ENCODE measurements around the gene ARMC2.

The ARMC2 gene

GRCh38 chr6:109007521-109007920 is 159.3 kb downstream of the ARMC2 start:
- H3K27me3 ChIP-seq = peaks cover 44% of the 10 kb centered on the region
- peaks cover 45% of the 10 kb centered on the region for H4K20me1 ChIP-seq
- no peak for TF ChIP-seq Cebpa-rat (IDR thresholded peaks at IDR 0.05)
- H3K9me3 ChIP-seq = no peaks in the 10 kb centered on the region
- H3K9ac ChIP-seq = no peak overlapping the region
- no peak overlapping the region for H3K4me2 ChIP-seq
- peaks cover 14% of the 10 kb centered on the region for H3K4me1 ChIP-seq
- no peak overlapping the region for H3K27ac ChIP-seq
- no peak overlapping the region for H3K4me3 ChIP-seq
- H3K36me3 ChIP-seq = no peaks in the 10 kb centered on the region

DNA sequence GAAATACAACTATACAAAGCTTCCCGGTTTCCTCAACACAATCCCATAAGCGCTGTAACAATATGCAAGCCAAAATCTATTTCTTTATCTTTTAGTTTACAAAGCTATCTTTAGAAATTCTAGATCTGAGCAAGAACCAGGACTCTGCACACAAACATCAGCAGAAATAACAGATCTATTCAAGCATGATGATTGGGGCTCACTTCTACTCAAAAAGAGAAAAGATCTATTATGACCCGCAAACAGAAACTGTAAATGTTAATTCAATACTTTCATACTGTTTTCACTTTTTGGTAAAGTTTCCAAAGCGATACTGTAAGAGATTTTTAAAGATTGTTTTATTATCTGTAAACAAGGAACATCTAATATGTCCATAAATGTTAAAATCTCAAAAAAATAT is 159.8 kb downstream of the ARMC2 start:
- no peaks in the 10 kb centered on the region for H3K9me3 ChIP-seq
- H3K4me2 ChIP-seq = no peak overlapping the region; the same call in 1 of the 2 replicates
- H3K27ac ChIP-seq = no peak overlapping the region
- H3K36me3 ChIP-seq = no peaks in the 10 kb centered on the region
- H3K4me3 ChIP-seq = no peak overlapping the region
- peaks cover 45% of the 10 kb centered on the region for H4K20me1 ChIP-seq
- no peak for TF ChIP-seq Cebpa-rat (IDR thresholded peaks at IDR 0.05)
- H3K9ac ChIP-seq = no peak overlapping the region
- peaks cover 44% of the 10 kb centered on the region for H3K27me3 ChIP-seq
- peaks cover 14% of the 10 kb centered on the region for H3K4me1 ChIP-seq

- H3K36me3 ChIP-seq = no peaks in the 10 kb centered on the region
- peak overlapping the region; percentile 96 for H3K4me2 ChIP-seq
- H3K4me3 ChIP-seq = peak overlapping the region; percentile 80
- H3K9me3 ChIP-seq = no peaks in the 10 kb centered on the region
- peaks cover 42% of the 10 kb centered on the region for H4K20me1 ChIP-seq
- H3K4me1 ChIP-seq = peaks cover 14% of the 10 kb centered on the region
- H3K27ac ChIP-seq = no peak overlapping the region
- no peak for TF ChIP-seq Cebpa-rat (IDR thresholded peaks at IDR 0.05)
- peak overlapping the region; percentile 74 for H3K9ac ChIP-seq
- H3K27me3 ChIP-seq = peaks cover 44% of the 10 kb centered on the region
Measured at GRCh38 chr6:109008537-109009235, 160.5 kb downstream of the ARMC2 start.

- H3K9ac ChIP-seq = peak overlapping the region; percentile 74
Measured at GRCh38 chr6:109009236-109009961, 161.2 kb downstream of the ARMC2 start.

GRCh38 chr6:109009962-109010704 is 161.9 kb downstream of the ARMC2 start:
- peaks cover 14% of the 10 kb centered on the region for H3K4me1 ChIP-seq
- H3K27me3 ChIP-seq = peaks cover 44% of the 10 kb centered on the region
- peaks cover 39% of the 10 kb centered on the region for H4K20me1 ChIP-seq
- H3K36me3 ChIP-seq = no peaks in the 10 kb centered on the region
- H3K4me2 ChIP-seq = peak overlapping the region; percentile 96
- no peak for TF ChIP-seq Cebpa-rat (IDR thresholded peaks at IDR 0.05)
- H3K27ac ChIP-seq = no peak overlapping the region
- H3K9me3 ChIP-seq = no peaks in the 10 kb centered on the region
- peak overlapping the region; percentile 80 for H3K4me3 ChIP-seq
- peak overlapping the region; percentile 74 for H3K9ac ChIP-seq

More at GRCh38 chr6:109009236-109009961, 161.2 kb downstream of the ARMC2 start:
- no peaks in the 10 kb centered on the region for H3K36me3 ChIP-seq
- peaks cover 44% of the 10 kb centered on the region for H3K27me3 ChIP-seq
- H4K20me1 ChIP-seq = peaks cover 39% of the 10 kb centered on the region
- peak overlapping the region; percentile 80 for H3K4me3 ChIP-seq
- peaks cover 14% of the 10 kb centered on the region for H3K4me1 ChIP-seq
- no peaks in the 10 kb centered on the region for H3K9me3 ChIP-seq
- H3K27ac ChIP-seq = no peak overlapping the region
- TF ChIP-seq Cebpa-rat (IDR thresholded peaks at IDR 0.05) = no peak
- H3K4me2 ChIP-seq = peak overlapping the region; percentile 96

GRCh38 chr6:109010705-109011102 is 162.5 kb downstream of the ARMC2 start:
- Histone ChIP-seq H3K4me1 (peaks cover 14% of the 10 kb centered on the region), H3K9ac (no peak overlapping the region), H3K27ac (no peak overlapping the region), H3K27me3 (peaks cover 44% of the 10 kb centered on the region), H3K36me3 (no peaks in the 10 kb centered on the region), H3K4me3 (no peak overlapping the region), H3K9me3 (no peaks in the 10 kb centered on the region), H3K4me2 (no peak overlapping the region), H4K20me1 (peaks cover 39% of the 10 kb centered on the region)
- no peak for TF ChIP-seq Cebpa-rat (IDR thresholded peaks at IDR 0.05)

DNA sequence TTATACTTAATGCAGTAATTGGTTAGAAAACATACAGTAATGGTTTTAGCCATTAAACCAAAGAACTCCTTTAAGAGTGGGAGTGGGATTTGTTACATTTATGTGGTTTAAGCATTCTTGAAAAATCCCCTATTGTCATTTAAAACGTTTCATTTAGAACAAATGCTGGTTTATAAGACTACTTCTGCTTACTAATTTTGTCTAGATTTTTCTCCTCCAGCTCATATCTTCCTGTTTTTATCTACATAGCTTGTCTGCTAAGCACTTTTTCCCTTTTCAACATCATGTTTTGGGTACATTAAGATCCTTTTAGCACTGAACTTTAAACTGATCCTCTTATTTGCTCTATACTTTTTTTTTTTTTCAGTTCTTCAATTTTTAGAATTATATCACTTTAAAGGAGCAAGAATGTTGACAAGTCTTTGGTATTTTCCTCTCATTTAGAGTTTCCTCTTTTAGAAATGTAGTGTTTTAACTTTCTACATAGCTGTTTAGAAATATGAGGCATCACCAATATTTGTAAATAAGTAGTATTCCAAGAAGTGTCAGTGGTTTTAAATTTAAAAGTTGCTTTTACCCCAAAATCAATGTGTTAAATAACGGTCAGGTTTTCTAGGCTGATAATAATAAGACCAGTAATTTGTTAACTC is 165.6 kb downstream of the ARMC2 start:
- H3K4me2 ChIP-seq = no peak overlapping the region
- no peaks in the 10 kb centered on the region for H3K9me3 ChIP-seq
- H3K36me3 ChIP-seq = no peaks in the 10 kb centered on the region
- no peak overlapping the region for H3K4me3 ChIP-seq
- peaks cover 22% of the 10 kb centered on the region for H3K27me3 ChIP-seq
- H4K20me1 ChIP-seq = peaks cover 15% of the 10 kb centered on the region
- H3K9ac ChIP-seq = no peak overlapping the region
- H3K4me1 ChIP-seq = peaks cover 11% of the 10 kb centered on the region
- no peak overlapping the region for H3K27ac ChIP-seq
- no peak for TF ChIP-seq Cebpa-rat (IDR thresholded peaks at IDR 0.05)

- H3K4me1 ChIP-seq = peaks cover 7% of the 10 kb centered on the region
- H4K20me1 ChIP-seq = peaks cover 10% of the 10 kb centered on the region; the same call in 1 of the 2 replicates
- H3K4me2 ChIP-seq = no peak overlapping the region
- no peak overlapping the region for H3K27ac ChIP-seq
- H3K9ac ChIP-seq = no peak overlapping the region
- H3K9me3 ChIP-seq = no peaks in the 10 kb centered on the region
- H3K36me3 ChIP-seq = no peaks in the 10 kb centered on the region
- H3K4me3 ChIP-seq = no peak overlapping the region
- TF ChIP-seq Cebpa-rat (IDR thresholded peaks at IDR 0.05) = no peak
- H3K27me3 ChIP-seq = peaks cover 14% of the 10 kb centered on the region; the same call in 1 of the 2 replicates
Measured at GRCh38 chr6:109014606-109015005, 166.4 kb downstream of the ARMC2 start.

- H3K9ac ChIP-seq = no peak overlapping the region
- peaks cover 2% of the 10 kb centered on the region for H3K4me1 ChIP-seq
- peaks cover 10% of the 10 kb centered on the region; the same call in 1 of the 2 replicates for H4K20me1 ChIP-seq
- TF ChIP-seq Cebpa-rat (IDR thresholded peaks at IDR 0.05) = no peak
- no peak overlapping the region for H3K27ac ChIP-seq
- peaks cover 8% of the 10 kb centered on the region; the same call in 1 of the 2 replicates for H3K27me3 ChIP-seq
- no peak overlapping the region for H3K4me3 ChIP-seq
- no peaks in the 10 kb centered on the region for H3K9me3 ChIP-seq
- H3K36me3 ChIP-seq = no peaks in the 10 kb centered on the region
- no peak overlapping the region for H3K4me2 ChIP-seq
Measured at GRCh38 chr6:109015176-109015575, 167.0 kb downstream of the ARMC2 start.

Data from BLaER1 (cell line).